Measurements from ENCODE around the gene GGA1. TPM values are rescaled to one million over a fixed set of nuclear protein-coding genes. Genes with fewer than 3 reads are reported as not detected.
A peak's percentile ranks its signal among the peaks of the same experiment; 100 is the strongest.

The GGA1 gene
- total RNA-seq, 1 donor from 2014 or later: 43.1 TPM

DNA sequence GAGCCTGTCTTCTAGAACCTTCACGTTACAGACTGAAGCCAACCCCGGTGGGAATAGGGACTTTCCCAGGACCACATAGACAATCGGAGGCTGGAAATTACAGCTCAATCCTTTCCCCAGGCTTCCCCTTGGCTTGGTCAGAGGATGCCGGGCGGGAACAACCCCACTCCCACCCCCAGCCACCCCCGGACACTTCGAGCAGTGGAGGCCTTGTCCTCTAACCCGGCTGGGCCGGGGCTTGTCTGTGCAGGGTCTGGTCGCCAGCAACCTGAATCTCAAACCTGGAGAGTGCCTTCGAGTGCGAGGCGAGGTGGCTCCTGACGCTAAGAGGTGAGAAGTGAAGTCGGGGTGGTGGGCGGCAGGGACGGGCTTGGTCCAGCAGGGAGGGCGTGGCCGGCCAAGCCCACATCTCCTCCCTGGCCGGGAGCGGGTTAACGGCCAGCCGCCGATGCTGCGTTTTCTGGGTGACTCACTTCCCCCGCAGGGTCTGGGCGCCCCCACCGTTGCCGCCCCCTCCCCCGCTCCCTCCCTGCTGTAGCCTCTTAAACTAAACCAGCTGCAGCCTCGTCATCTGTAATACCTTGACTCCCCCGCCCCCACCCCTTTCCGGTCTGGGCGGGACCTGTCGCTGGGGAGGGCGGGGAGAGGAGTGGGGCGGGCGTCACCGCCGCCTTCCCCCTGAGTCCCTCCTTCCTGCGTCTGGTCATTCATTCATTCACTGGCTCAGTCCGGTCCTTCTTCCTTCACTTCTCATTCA, 68.3 kb downstream of the GGA1 start:
- TF ChIP-seq, protein P1, sequence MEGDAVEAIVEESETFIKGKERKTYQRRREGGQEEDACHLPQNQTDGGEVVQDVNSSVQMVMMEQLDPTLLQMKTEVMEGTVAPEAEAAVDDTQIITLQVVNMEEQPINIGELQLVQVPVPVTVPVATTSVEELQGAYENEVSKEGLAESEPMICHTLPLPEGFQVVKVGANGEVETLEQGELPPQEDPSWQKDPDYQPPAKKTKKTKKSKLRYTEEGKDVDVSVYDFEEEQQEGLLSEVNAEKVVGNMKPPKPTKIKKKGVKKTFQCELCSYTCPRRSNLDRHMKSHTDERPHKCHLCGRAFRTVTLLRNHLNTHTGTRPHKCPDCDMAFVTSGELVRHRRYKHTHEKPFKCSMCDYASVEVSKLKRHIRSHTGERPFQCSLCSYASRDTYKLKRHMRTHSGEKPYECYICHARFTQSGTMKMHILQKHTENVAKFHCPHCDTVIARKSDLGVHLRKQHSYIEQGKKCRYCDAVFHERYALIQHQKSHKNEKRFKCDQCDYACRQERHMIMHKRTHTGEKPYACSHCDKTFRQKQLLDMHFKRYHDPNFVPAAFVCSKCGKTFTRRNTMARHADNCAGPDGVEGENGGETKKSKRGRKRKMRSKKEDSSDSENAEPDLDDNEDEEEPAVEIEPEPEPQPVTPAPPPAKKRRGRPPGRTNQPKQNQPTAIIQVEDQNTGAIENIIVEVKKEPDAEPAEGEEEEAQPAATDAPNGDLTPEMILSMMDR (IDR thresholded peaks at IDR 0.05; ENCODE audit: insufficient read depth, low read depth, low read length): no peak
- TF ChIP-seq EZH2 (IDR thresholded peaks at IDR 0.05; ENCODE audit: insufficient read depth, low read length): no peak
- FAIRE-seq (no peak), DNase-seq (ENCODE audit: low read depth) (peak; percentile 95)
- Histone ChIP-seq H3K27ac (ENCODE audit: low read depth, low read length) (peak overlapping the region; percentile 79), H3K4me1 (ENCODE audit: insufficient read depth, low read length) (peaks cover 26% of the 10 kb centered on the region), H3K9ac (ENCODE audit: low read length) (peak overlapping the region; percentile 90), H3K9me3 (ENCODE audit: insufficient read depth, low read depth, low read length) (no peaks in the 10 kb centered on the region), H3K27me3 (ENCODE audit: insufficient read depth, low read length) (no peaks in the 10 kb centered on the region), H3K4me3 (ENCODE audit: insufficient read depth, low read depth, low read length) (peak overlapping the region; percentile 97), H4K20me1 (ENCODE audit: insufficient read depth, low read length) (peaks cover 55% of the 10 kb centered on the region), H3K36me3 (ENCODE audit: insufficient read depth, low read length) (peaks cover 17% of the 10 kb centered on the region), H3K79me2 (ENCODE audit: insufficient read depth, low read length) (peaks cover 28% of the 10 kb centered on the region), H2AFZ (ENCODE audit: low read depth, low read length) (no peak overlapping the region), H3K4me2 (ENCODE audit: low read length) (peak overlapping the region; percentile 93)
- peaks cover 16% of the 10 kb centered on the region for H3K4me1 Mint-ChIP-seq (ENCODE audit: low read depth, unreplicated experiment)
- peak overlapping the region; percentile 85 for H3K4me3 Mint-ChIP-seq (ENCODE audit: unreplicated experiment)
- no peaks in the 10 kb centered on the region for H3K9me3 Mint-ChIP-seq (ENCODE audit: unreplicated experiment)
- H3K27me3 Mint-ChIP-seq (ENCODE audit: low read depth, unreplicated experiment): no peaks in the 10 kb centered on the region
- peaks cover 2% of the 10 kb centered on the region for H3K36me3 Mint-ChIP-seq (ENCODE audit: low read depth, unreplicated experiment)
- H3K27ac Mint-ChIP-seq (ENCODE audit: unreplicated experiment): peak overlapping the region; percentile 79

DNA sequence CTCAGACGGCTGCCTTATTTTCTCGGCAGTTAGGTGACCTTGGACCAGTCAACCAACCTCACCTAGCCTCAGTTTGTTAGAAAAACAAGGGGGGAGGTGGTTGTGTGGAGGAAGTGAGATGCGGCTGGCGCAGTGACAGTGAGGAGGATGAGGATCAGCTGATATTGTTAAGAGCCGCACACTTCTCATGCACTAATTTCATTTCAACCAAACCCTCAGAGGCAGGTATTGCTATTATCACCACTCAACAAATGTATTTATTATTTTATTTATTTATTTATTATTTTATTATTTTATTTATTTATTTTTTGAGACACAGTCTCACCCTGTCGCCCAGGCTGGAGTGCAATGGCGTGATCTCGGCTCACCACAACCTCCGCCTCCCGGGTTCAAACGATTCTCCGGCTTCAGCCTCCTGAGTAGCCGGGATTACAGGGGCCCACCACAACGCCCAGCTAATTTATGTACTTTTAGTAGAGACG, 68.9 kb downstream of the GGA1 start:
- H3K36me3 ChIP-seq (ENCODE audit: insufficient read depth, low read length): peaks cover 17% of the 10 kb centered on the region
- peaks cover 26% of the 10 kb centered on the region for H3K4me1 ChIP-seq (ENCODE audit: insufficient read depth, low read length)
- TF ChIP-seq, protein P1 (IDR thresholded peaks at IDR 0.05; ENCODE audit: insufficient read depth, low read depth, low read length): no peak
- no peak for TF ChIP-seq EZH2 (IDR thresholded peaks at IDR 0.05; ENCODE audit: insufficient read depth, low read length)
- H3K27me3 ChIP-seq (ENCODE audit: insufficient read depth, low read length): no peaks in the 10 kb centered on the region
- Mint-ChIP-seq H3K4me3 (ENCODE audit: unreplicated experiment) (peak overlapping the region; percentile 80), H3K4me1 (ENCODE audit: low read depth, unreplicated experiment) (peaks cover 16% of the 10 kb centered on the region), H3K36me3 (ENCODE audit: low read depth, unreplicated experiment) (peaks cover 2% of the 10 kb centered on the region), H3K9me3 (ENCODE audit: unreplicated experiment) (no peaks in the 10 kb centered on the region), H3K27ac (ENCODE audit: unreplicated experiment) (peak overlapping the region; percentile 28), H3K27me3 (ENCODE audit: low read depth, unreplicated experiment) (no peaks in the 10 kb centered on the region)
- H3K27ac ChIP-seq (ENCODE audit: low read depth, low read length): peak overlapping the region; percentile 54
- H3K9ac ChIP-seq (ENCODE audit: low read length): peak overlapping the region; percentile 77
- FAIRE-seq: no peak
- peaks cover 55% of the 10 kb centered on the region for H4K20me1 ChIP-seq (ENCODE audit: insufficient read depth, low read length)
- H3K4me2 ChIP-seq (ENCODE audit: low read length): peak overlapping the region; percentile 93
- peak overlapping the region; percentile 83 for H3K4me3 ChIP-seq (ENCODE audit: insufficient read depth, low read depth, low read length)
- H3K79me2 ChIP-seq (ENCODE audit: insufficient read depth, low read length): peaks cover 28% of the 10 kb centered on the region
- H2AFZ ChIP-seq (ENCODE audit: low read depth, low read length): no peak overlapping the region
- DNase-seq (ENCODE audit: low read depth): no peak
- H3K9me3 ChIP-seq (ENCODE audit: insufficient read depth, low read depth, low read length): no peaks in the 10 kb centered on the region

DNA sequence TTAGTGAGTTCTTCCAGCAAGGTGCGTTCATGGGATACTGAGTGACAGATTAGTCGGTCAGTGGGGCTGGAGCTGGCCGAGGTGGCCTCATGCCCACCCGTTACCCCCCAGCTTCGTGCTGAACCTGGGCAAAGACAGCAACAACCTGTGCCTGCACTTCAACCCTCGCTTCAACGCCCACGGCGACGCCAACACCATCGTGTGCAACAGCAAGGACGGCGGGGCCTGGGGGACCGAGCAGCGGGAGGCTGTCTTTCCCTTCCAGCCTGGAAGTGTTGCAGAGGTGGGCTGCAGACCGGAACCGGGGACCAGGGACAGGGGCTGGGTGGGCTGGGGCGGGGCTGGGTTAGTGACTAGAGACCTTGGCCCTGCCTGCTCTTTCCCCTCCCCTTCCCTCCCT, 69.7 kb downstream of the GGA1 start:
- H4K20me1 ChIP-seq (ENCODE audit: insufficient read depth, low read length): peaks cover 55% of the 10 kb centered on the region
- H3K27ac Mint-ChIP-seq (ENCODE audit: unreplicated experiment): no peak overlapping the region
- H3K27ac ChIP-seq (ENCODE audit: low read depth, low read length): peak overlapping the region; percentile 17
- H3K79me2 ChIP-seq (ENCODE audit: insufficient read depth, low read length): peaks cover 28% of the 10 kb centered on the region
- H3K4me3 Mint-ChIP-seq (ENCODE audit: unreplicated experiment): no peak overlapping the region
- no peaks in the 10 kb centered on the region for H3K27me3 ChIP-seq (ENCODE audit: insufficient read depth, low read length)
- peaks cover 16% of the 10 kb centered on the region for H3K4me1 Mint-ChIP-seq (ENCODE audit: low read depth, unreplicated experiment)
- peak overlapping the region; percentile 54 for H3K9ac ChIP-seq (ENCODE audit: low read length)
- peaks cover 2% of the 10 kb centered on the region for H3K36me3 Mint-ChIP-seq (ENCODE audit: low read depth, unreplicated experiment)
- no peak overlapping the region for H2AFZ ChIP-seq (ENCODE audit: low read depth, low read length)
- H3K4me3 ChIP-seq (ENCODE audit: insufficient read depth, low read depth, low read length): peak overlapping the region; percentile 83
- H3K27me3 Mint-ChIP-seq (ENCODE audit: low read depth, unreplicated experiment): no peaks in the 10 kb centered on the region
- DNase-seq (ENCODE audit: low read depth): no peak
- H3K36me3 ChIP-seq (ENCODE audit: insufficient read depth, low read length): peaks cover 17% of the 10 kb centered on the region
- H3K9me3 Mint-ChIP-seq (ENCODE audit: unreplicated experiment): no peaks in the 10 kb centered on the region
- H3K4me1 ChIP-seq (ENCODE audit: insufficient read depth, low read length): peaks cover 26% of the 10 kb centered on the region
- no peak for FAIRE-seq
- TF ChIP-seq, protein P1 (IDR thresholded peaks at IDR 0.05; ENCODE audit: insufficient read depth, low read depth, low read length): no peak
- no peak for TF ChIP-seq EZH2 (IDR thresholded peaks at IDR 0.05; ENCODE audit: insufficient read depth, low read length)
- H3K4me2 ChIP-seq (ENCODE audit: low read length): peak overlapping the region; percentile 93
- H3K9me3 ChIP-seq (ENCODE audit: insufficient read depth, low read depth, low read length): no peaks in the 10 kb centered on the region

Measured in astrocyte (in vitro differentiated cells and primary cell).